HCT116 (cell line): ENCODE data around the gene IQSEC3. TPM values are rescaled to one million over a fixed set of nuclear protein-coding genes. Genes with fewer than 3 reads are reported as not detected.

Experiments used
- ATAC-seq: fragments of 200-7000 bp; cut with Tn5 transposase; 2 replicates; pipeline ENCODE4 v1.9.1; 2020; ENCODE audit warnings: mild to moderate bottlenecking, moderate library complexity
- BruUV-seq: library from RNA; stranded (reverse); fragments of 400-500 nt; replicated peaks from 2 replicates; lab custom pipeline; 2021; lab: Mats Ljungman, UMichigan
- CTCF ChIA-PET: fragments of 300-600 bp; sonication (Branson Sonifier 250); formaldehyde crosslinking; loops from one replicate; lab custom pipeline; 2021; ENCODE audit warnings: antibody characterized with exemption; lab: Charles Lee
- POLR2A ChIA-PET: fragments of 300-600, 350-600 bp; sonication (Branson Sonifier 250); formaldehyde crosslinking; loops from one replicate; lab custom pipeline; 2021; ENCODE audit warnings: antibody characterized with exemption; lab: Charles Lee
- RAD21 ChIA-PET, 2 experiments: fragments of 300-600 bp; sonication (Branson Sonifier 250); formaldehyde crosslinking; loops; one replicate each; lab custom pipeline; 2023; ENCODE audit warnings: low total read pairs in 2 of 2; ENCODE audit not compliant: uncharacterized antibody in 2 of 2, unreplicated experiment in 2 of 2, low non-redundant PET in 1 of 2; lab: Charles Lee
- DNase-seq: peaks from one replicate; pipeline ENCODE4 v3.0.0-alpha.2; 2010; ENCODE audit warnings: low read depth, low spot score
- H2AFZ ChIP-seq: fragments of 200-600 bp; shearing (Covaris generic), sonication (generic); 2 replicates; pipeline ENCODE4 v1.6.1; 2017; ENCODE audit warnings: low read depth, mixed run types, mixed read lengths, antibody characterized with exemption, low read length; ENCODE audit not compliant: poor library complexity, severe bottlenecking
- H3K27ac ChIP-seq: 2 replicates; pipeline ENCODE4 v1.5.1; 2012; ENCODE audit warnings: low read depth, low read length
- H3K27me3 ChIP-seq: fragments of 200-600 bp; sonication (generic); 2 replicates; pipeline ENCODE4 v1.6.1; 2016; ENCODE audit warnings: mixed run types, low read length, mixed read lengths; ENCODE audit not compliant: insufficient read depth
- H3K36me3 ChIP-seq, 2 experiments: fragments of 200-500 bp in 1 of 2; fragments of 200-600 bp in 1 of 2; sonication (Bioruptor generic) in 1 of 2; sonication (generic) in 1 of 2; 2 replicates each; pipeline versions ENCODE4 v1.5.1 to v1.6.1; 2014 to 2016; ENCODE audit warnings: low read length in 2 of 2, inconsistent platforms in 1 of 2, mixed read lengths in 1 of 2, mixed run types in 1 of 2; ENCODE audit not compliant: insufficient read depth in 2 of 2, control insufficient read depth in 1 of 2
- H3K4me1 ChIP-seq, 2 experiments: fragments of 200-600 bp in 1 of 2; sonication (generic) in 1 of 2; 2 replicates each; pipeline versions ENCODE4 v1.5.1 to v1.6.1; 2012 to 2017; ENCODE audit warnings: low read length in 2 of 2, inconsistent platforms in 1 of 2, mild to moderate bottlenecking in 1 of 2, mixed read lengths in 1 of 2, mixed run types in 1 of 2, moderate library complexity in 1 of 2; ENCODE audit not compliant: insufficient read depth in 2 of 2, control insufficient read depth in 1 of 2
- H3K4me2 ChIP-seq: fragments of 200-600 bp; sonication (generic); 2 replicates; pipeline ENCODE4 v1.6.1; 2017; ENCODE audit warnings: mixed run types, low read length, mixed read lengths
- H3K4me3 ChIP-seq, 2 experiments: fragments of 200-600 bp in 1 of 2; sonication (generic) in 1 of 2; replicated peaks in 1 of 2; 2 replicates each; pipeline ENCODE4 v1.5.1; 2011 to 2016; ENCODE audit warnings: low read length in 2 of 2, control low read depth in 1 of 2, low read depth in 1 of 2, mild to moderate bottlenecking in 1 of 2, mixed read lengths in 1 of 2, mixed run types in 1 of 2
- H3K79me2 ChIP-seq: fragments of 200-600 bp; sonication (generic); 2 replicates; pipeline ENCODE4 v1.6.1; 2017; ENCODE audit warnings: mild to moderate bottlenecking, mixed run types, low read length, moderate library complexity, mixed read lengths; ENCODE audit not compliant: insufficient read depth
- H3K9ac ChIP-seq: fragments of 200-600 bp; sonication (generic); 2 replicates; pipeline ENCODE4 v1.6.1; 2016; ENCODE audit warnings: low read length, mixed read lengths
- H3K9me2 ChIP-seq: fragments of 200-600 bp; sonication (generic), shearing (Covaris generic); 2 replicates; pipeline ENCODE4 v1.6.1; 2017; ENCODE audit warnings: mixed run types, mild to moderate bottlenecking, moderate library complexity; ENCODE audit not compliant: insufficient read depth
- H3K9me3 ChIP-seq, 2 experiments: fragments of 200-500 bp in 1 of 2; fragments of 200-600 bp in 1 of 2; sonication (Bioruptor generic) in 1 of 2; sonication (generic) in 1 of 2; 2 replicates each; pipeline ENCODE4 v1.6.1; 2014 to 2017; ENCODE audit warnings: low read length in 2 of 2, mixed read lengths in 2 of 2, inconsistent platforms in 1 of 2, low read depth in 1 of 2, mild to moderate bottlenecking in 1 of 2, mixed run types in 1 of 2, moderate library complexity in 1 of 2; ENCODE audit not compliant: control insufficient read depth in 1 of 2, insufficient read depth in 1 of 2
- H4K20me1 ChIP-seq: fragments of 200-600 bp; sonication (generic), shearing (Covaris generic); 2 replicates; pipeline ENCODE4 v1.6.1; 2017; ENCODE audit warnings: mixed run types, mild to moderate bottlenecking, moderate library complexity; ENCODE audit not compliant: insufficient read depth
- ATF3 ChIP-seq: IDR thresholded peaks from 2 replicates; pipeline ENCODE4 v1.6.1; 2012
- CBX3 ChIP-seq: IDR thresholded peaks from 2 replicates; pipeline ENCODE4 v1.6.1; 2012; ENCODE audit warnings: low read depth
- CEBPB ChIP-seq: IDR thresholded peaks from 2 replicates; pipeline ENCODE4 v1.6.1; 2012; ENCODE audit warnings: low read depth
- EGR1 ChIP-seq: IDR thresholded peaks from 2 replicates; pipeline ENCODE4 v1.6.1; 2012; ENCODE audit warnings: low read depth
- ELF1 ChIP-seq: IDR thresholded peaks from 2 replicates; pipeline ENCODE4 v1.6.1; 2012; ENCODE audit warnings: low read depth, borderline replicate concordance
- EZH2 ChIP-seq: fragments of 200-600 bp; sonication (generic); IDR thresholded peaks from 2 replicates; pipeline ENCODE4 v1.6.1; 2017; ENCODE audit warnings: antibody characterized with exemption, mixed run types
- JUND ChIP-seq: IDR thresholded peaks from 2 replicates; pipeline ENCODE4 v1.6.1; 2012
- MAX ChIP-seq: IDR thresholded peaks from 2 replicates; pipeline ENCODE4 v1.6.1; 2012
- POLR2A ChIP-seq: IDR thresholded peaks from 2 replicates; pipeline ENCODE4 v1.7.0; 2011; ENCODE audit warnings: borderline replicate concordance; ENCODE audit not compliant: insufficient read depth, insufficient read length; ENCODE audit errors: extremely low read depth
- POLR2AphosphoS5 ChIP-seq: IDR thresholded peaks from 2 replicates; pipeline ENCODE4 v1.6.1; 2011; ENCODE audit warnings: mild to moderate bottlenecking, low read depth, low read length, moderate library complexity
- RAD21 ChIP-seq: IDR thresholded peaks from 2 replicates; pipeline ENCODE4 v1.6.1; 2012; ENCODE audit warnings: low read depth, mild to moderate bottlenecking
- REST ChIP-seq: IDR thresholded peaks from 2 replicates; pipeline ENCODE4 v1.6.1; 2012; ENCODE audit warnings: low read depth
- SIN3A ChIP-seq: IDR thresholded peaks from 2 replicates; pipeline ENCODE4 v1.6.1; 2012; ENCODE audit warnings: low read depth
- TCF7L2 ChIP-seq: IDR thresholded peaks from 2 replicates; pipeline ENCODE4 v1.7.0; 2011; ENCODE audit warnings: borderline replicate concordance, inconsistent platforms; ENCODE audit not compliant: insufficient read depth, insufficient read length; ENCODE audit errors: extremely low read depth
- YY1 ChIP-seq: IDR thresholded peaks from 2 replicates; pipeline ENCODE4 v1.6.1; 2011; ENCODE audit warnings: low read length, low read depth, moderate library complexity, mild to moderate bottlenecking; ENCODE audit not compliant: insufficient replicate concordance; ENCODE audit errors: extremely low read depth
- ZFX ChIP-seq: fragments of 450-650 bp; IDR thresholded peaks from 2 replicates; pipeline ENCODE4 v1.6.1; 2017
- ZNF274 ChIP-seq: fragments of 200-500 bp; sonication (Bioruptor generic); IDR thresholded peaks from 2 replicates; pipeline ENCODE4 v1.6.1; 2014; ENCODE audit warnings: mild to moderate bottlenecking, low read depth, low read length, inconsistent platforms
- intact Hi-C: fragments of 100-400 bp; cut with micrococcal nuclease; formaldehyde crosslinking; loops from 2 replicates; pipeline ENCODE4 v1.10.0; 2022
- total RNA-seq: library from RNA; stranded (reverse); gene quantifications from one replicate; pipeline ENCODE4 v1.2.1, GENCODE V29; 2021; ENCODE audit not compliant: unreplicated experiment

IQSEC3 gene
- total RNA-seq, 1 experiment from 2014 or later: not detected

- TF ChIP-seq EZH2 (no peak), SIN3A (no peak)
These were observed 54.4 kb downstream of the IQSEC3 start (continued) for GRCh38 chr12:120951-121350.

GRCh38 chr12:121647-122046 is 55.1 kb downstream of the IQSEC3 start:
- POLR2A ChIA-PET: no interaction called here

More at GRCh38 chr12:121647-122046, 55.1 kb downstream of the IQSEC3 start:
- ChIA-PET RAD21 (no interaction called here), CTCF (no interaction called here)
- Histone ChIP-seq H3K79me2 (no peaks in the 10 kb centered on the region), H3K9ac (no peak overlapping the region), H3K4me2 (no peak overlapping the region), H3K4me1 (no peaks in the 10 kb centered on the region), H3K27me3 (peaks cover 18% of the 10 kb centered on the region), H3K9me2 (no peaks in the 10 kb centered on the region), H3K9me3 (no peaks in the 10 kb centered on the region), H4K20me1 (no peaks in the 10 kb centered on the region), H3K36me3 (no peaks in the 10 kb centered on the region), H3K4me3 (no peak overlapping the region), H2AFZ (no peak overlapping the region), H3K27ac (no peak overlapping the region)
- no peak for TF ChIP-seq EGR1
- TF ChIP-seq ZFX: no peak
- no peak for TF ChIP-seq POLR2A
- TF ChIP-seq TCF7L2: no peak
- no peak for TF ChIP-seq RAD21
- no peak for TF ChIP-seq ATF3
- no peak for TF ChIP-seq ELF1
- no peak for TF ChIP-seq JUND
- TF ChIP-seq CEBPB: no peak
- TF ChIP-seq CBX3: no peak
- no peak for TF ChIP-seq MAX
- TF ChIP-seq REST: no peak; the same call in 1 of the 2 replicates
- no peak for TF ChIP-seq YY1
- TF ChIP-seq POLR2AphosphoS5: no peak
- TF ChIP-seq ZNF274: no peak
- intact Hi-C loops: no loop called here
- DNase-seq (no peak), ATAC-seq (no peak)
- no TSS peak for BruUV-seq
